Gastroesophageal sphincter (tissue), 3 donors: ENCODE measurements around the gene SYT1.
"Not testable (repeated sequence)": the region's sequence is repeated elsewhere in the genome, so short reads cannot be mapped to it uniquely, and the experiment has no call there.

Experiments used
- POLR2A ChIP-seq, 2 donors: fragments of 450-650 bp; IDR thresholded peaks; one replicate each; pipeline ENCODE4 v1.6.1; 2017; ENCODE audit warnings: antibody characterized with exemption in 2 of 2, mild to moderate bottlenecking in 2 of 2, moderate library complexity in 1 of 2
- POLR2AphosphoS5 ChIP-seq: sonication (generic); formaldehyde crosslinking; IDR thresholded peaks from one replicate; pipeline ENCODE4 v1.6.1; 2017; ENCODE audit warnings: antibody characterized with exemption
- TF ChIP-seq, protein P1 (sequence below), 4 experiments: fragments of 200-600 bp in 2 of 4; fragments of 450-650 bp in 2 of 4; sonication (generic) in 1 of 4; IDR thresholded peaks; one replicate each; pipeline ENCODE4 v1.5.1; 2017 to 2019; ENCODE audit warnings: antibody characterized with exemption in 4 of 4, mild to moderate bottlenecking in 2 of 4, moderate library complexity in 2 of 4

DNA sequence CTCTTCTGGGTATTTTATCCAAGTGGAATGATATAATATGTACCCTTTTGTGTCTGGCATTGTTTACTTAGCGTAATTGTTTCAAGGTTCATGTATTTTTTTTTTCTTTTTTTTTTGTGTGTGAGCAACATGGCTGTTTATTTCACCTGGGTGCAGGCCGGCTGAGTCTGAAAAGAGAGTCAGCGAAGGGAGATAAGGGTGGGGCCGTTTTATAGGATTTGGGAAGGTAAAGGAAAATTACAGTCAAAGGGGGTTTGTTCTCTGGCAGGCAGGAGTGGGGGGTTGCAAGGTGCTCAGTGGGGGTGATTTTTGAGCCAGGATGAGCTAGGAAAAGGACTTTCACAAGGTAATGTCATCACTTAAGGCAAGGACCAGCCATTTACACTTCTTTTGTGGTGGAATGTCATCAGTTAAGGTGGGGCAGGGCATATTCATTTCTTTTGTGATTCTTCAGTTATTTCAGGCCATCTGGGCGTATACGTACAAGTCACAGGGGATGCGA, 24.0 kb upstream of the SYT1 start:
- TF ChIP-seq POLR2A (IDR thresholded peaks at IDR 0.05); POLR2AphosphoS5: not testable (repeated sequence)
- TF ChIP-seq, protein P1, sequence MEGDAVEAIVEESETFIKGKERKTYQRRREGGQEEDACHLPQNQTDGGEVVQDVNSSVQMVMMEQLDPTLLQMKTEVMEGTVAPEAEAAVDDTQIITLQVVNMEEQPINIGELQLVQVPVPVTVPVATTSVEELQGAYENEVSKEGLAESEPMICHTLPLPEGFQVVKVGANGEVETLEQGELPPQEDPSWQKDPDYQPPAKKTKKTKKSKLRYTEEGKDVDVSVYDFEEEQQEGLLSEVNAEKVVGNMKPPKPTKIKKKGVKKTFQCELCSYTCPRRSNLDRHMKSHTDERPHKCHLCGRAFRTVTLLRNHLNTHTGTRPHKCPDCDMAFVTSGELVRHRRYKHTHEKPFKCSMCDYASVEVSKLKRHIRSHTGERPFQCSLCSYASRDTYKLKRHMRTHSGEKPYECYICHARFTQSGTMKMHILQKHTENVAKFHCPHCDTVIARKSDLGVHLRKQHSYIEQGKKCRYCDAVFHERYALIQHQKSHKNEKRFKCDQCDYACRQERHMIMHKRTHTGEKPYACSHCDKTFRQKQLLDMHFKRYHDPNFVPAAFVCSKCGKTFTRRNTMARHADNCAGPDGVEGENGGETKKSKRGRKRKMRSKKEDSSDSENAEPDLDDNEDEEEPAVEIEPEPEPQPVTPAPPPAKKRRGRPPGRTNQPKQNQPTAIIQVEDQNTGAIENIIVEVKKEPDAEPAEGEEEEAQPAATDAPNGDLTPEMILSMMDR (IDR thresholded peaks at IDR 0.05): not testable (repeated sequence)
